KOPT-K1 (cell line): ENCODE data around the gene IGSF21.

Experiments
- H3K27ac ChIP-seq: fragments of 200-600 bp; sonication (generic); 2 replicates; pipeline ENCODE4 v1.5.1; 2016; ENCODE audit warnings: antibody characterized with exemption, mild to moderate bottlenecking, low read depth, low read length; ENCODE audit not compliant: poor library complexity, severe bottlenecking
- H3K36me3 ChIP-seq: fragments of 200-600 bp; sonication (generic); 2 replicates; pipeline ENCODE4 v1.5.1; 2017; ENCODE audit warnings: antibody characterized with exemption, mild to moderate bottlenecking, low read length, moderate library complexity; ENCODE audit not compliant: insufficient read depth
- H3K9me3 ChIP-seq: fragments of 200-600 bp; sonication (generic); 2 replicates; pipeline ENCODE4 v1.5.1; 2017; ENCODE audit warnings: antibody characterized with exemption, low read length, mild to moderate bottlenecking; ENCODE audit not compliant: insufficient read depth, poor library complexity, severe bottlenecking

Gene IGSF21

GRCh38 chr1:18299441-18300338 is 192.1 kb downstream of the IGSF21 start:
- no peak overlapping the region for H3K27ac ChIP-seq
- H3K36me3 ChIP-seq, result no peaks in the 10 kb centered on the region
- H3K9me3 ChIP-seq, result no peaks in the 10 kb centered on the region

GRCh38 chr1:18300376-18300775 is 192.8 kb downstream of the IGSF21 start:
- no peaks in the 10 kb centered on the region for H3K36me3 ChIP-seq
- no peak overlapping the region for H3K27ac ChIP-seq
- H3K9me3 ChIP-seq, result no peaks in the 10 kb centered on the region

GRCh38 chr1:18302788-18303413 is 195.3 kb downstream of the IGSF21 start:
- Histone ChIP-seq H3K27ac (no peak overlapping the region), H3K9me3 (no peaks in the 10 kb centered on the region), H3K36me3 (no peaks in the 10 kb centered on the region)

GRCh38 chr1:18304151-18304869 is 196.7 kb downstream of the IGSF21 start:
- Histone ChIP-seq H3K9me3 (no peaks in the 10 kb centered on the region), H3K36me3 (no peaks in the 10 kb centered on the region), H3K27ac (no peak overlapping the region)

- Histone ChIP-seq H3K9me3 (no peaks in the 10 kb centered on the region), H3K27ac (no peak overlapping the region), H3K36me3 (no peaks in the 10 kb centered on the region)
Observed at GRCh38 chr1:18305182-18305795, 197.7 kb downstream of the IGSF21 start.

- H3K9me3 ChIP-seq, result no peaks in the 10 kb centered on the region
- H3K36me3 ChIP-seq, result no peaks in the 10 kb centered on the region
- H3K27ac ChIP-seq, result no peak overlapping the region
Observed at GRCh38 chr1:18307329-18307898, 199.8 kb downstream of the IGSF21 start.

GRCh38 chr1:18309552-18310155 is 202.1 kb downstream of the IGSF21 start:
- no peak overlapping the region for H3K27ac ChIP-seq

GRCh38 chr1:18312961-18313360 is 205.4 kb downstream of the IGSF21 start:
- Histone ChIP-seq H3K36me3 (no peaks in the 10 kb centered on the region), H3K9me3 (no peaks in the 10 kb centered on the region), H3K27ac (no peak overlapping the region)

More at GRCh38 chr1:18309552-18310155, 202.1 kb downstream of the IGSF21 start:
- no peaks in the 10 kb centered on the region for H3K9me3 ChIP-seq
- H3K36me3 ChIP-seq, result no peaks in the 10 kb centered on the region

- no peaks in the 10 kb centered on the region for H3K36me3 ChIP-seq
- no peaks in the 10 kb centered on the region for H3K9me3 ChIP-seq
- H3K27ac ChIP-seq, result no peak overlapping the region
Observed at GRCh38 chr1:18313523-18313922, 205.9 kb downstream of the IGSF21 start.

GRCh38 chr1:18314399-18314798 is 206.8 kb downstream of the IGSF21 start:
- Histone ChIP-seq H3K36me3 (no peaks in the 10 kb centered on the region), H3K27ac (no peak overlapping the region)

GRCh38 chr1:18315449-18315848 is 207.9 kb downstream of the IGSF21 start:
- Histone ChIP-seq H3K27ac (no peak overlapping the region), H3K9me3 (no peaks in the 10 kb centered on the region)

More at GRCh38 chr1:18314399-18314798, 206.8 kb downstream of the IGSF21 start:
- no peaks in the 10 kb centered on the region for H3K9me3 ChIP-seq

GRCh38 chr1:18316764-18317163 is 209.2 kb downstream of the IGSF21 start:
- no peaks in the 10 kb centered on the region for H3K36me3 ChIP-seq
- H3K27ac ChIP-seq, result no peak overlapping the region
- no peaks in the 10 kb centered on the region for H3K9me3 ChIP-seq

More at GRCh38 chr1:18315449-18315848, 207.9 kb downstream of the IGSF21 start:
- H3K36me3 ChIP-seq, result no peaks in the 10 kb centered on the region

GRCh38 chr1:18319099-18319498 is 211.5 kb downstream of the IGSF21 start:
- Histone ChIP-seq H3K9me3 (no peaks in the 10 kb centered on the region), H3K36me3 (no peaks in the 10 kb centered on the region), H3K27ac (no peak overlapping the region)

- no peaks in the 10 kb centered on the region for H3K9me3 ChIP-seq
- H3K27ac ChIP-seq, result no peak overlapping the region
- H3K36me3 ChIP-seq, result no peaks in the 10 kb centered on the region
Observed at GRCh38 chr1:18320051-18320450, 212.5 kb downstream of the IGSF21 start.
